K562 (cell line): ENCODE results near the gene SLC14A1. TPM values are rescaled to one million over a fixed set of nuclear protein-coding genes. Genes with fewer than 3 reads are reported as not detected.

Experiments
- ATAC-seq: fragments of 200-7000 bp; cut with Tn5 transposase; 3 replicates; pipeline ENCODE4 v1.9.1; 2020; ENCODE audit warnings: moderate library complexity
- BruUV-seq: library from RNA; stranded (reverse); fragments of 400-500 nt; replicated peaks from 2 replicates; lab custom pipeline; 2021; lab: Mats Ljungman, UMichigan
- CTCF ChIA-PET: fragments of 300-600 bp; formaldehyde crosslinking; extraction: SDS; loops from one replicate; lab custom pipeline; 2021; ENCODE audit warnings: low intra/inter-chr PET ratio; lab: Yijun Ruan, JAX
- POLR2A ChIA-PET: fragments of 300-600, 350-650 bp; sonication (Branson Sonifier 250); formaldehyde crosslinking; extraction: SDS; loops from one replicate; lab custom pipeline; 2021; ENCODE audit warnings: antibody characterized with exemption, inconsistent platforms; lab: Yijun Ruan, JAX
- DNase-seq, 4 experiments: peaks; one replicate each; pipeline versions ENCODE4 v3.0.0 to v3.0.0-alpha.2; 2011 to 2018; ENCODE audit warnings: low spot score in 3 of 4, mixed read lengths in 3 of 4; ENCODE audit errors: extremely low read depth in 1 of 4
- FAIRE-seq: peaks from 2 replicates; lab custom pipeline; 2011; peaks lifted over from hg19 to GRCh38; lab: Jason Lieb, UNC
- H2AFZ ChIP-seq: 2 replicates; pipeline ENCODE4 v1.6.0; 2011; ENCODE audit warnings: low read depth, low read length, control low read depth, inconsistent platforms
- H3K27ac ChIP-seq: fragments of 200-600 bp; 3 replicates; pipeline ENCODE4 v1.8.0; 2011; ENCODE audit warnings: low read depth, mild to moderate bottlenecking, control low read depth, inconsistent platforms, low read length, moderate library complexity, mixed read lengths; ENCODE audit errors: extremely low read depth
- H3K27me3 ChIP-seq, 2 experiments: fragments of 300-600 bp in 1 of 2; 2 replicates in 1 of 2; 3 replicates in 1 of 2; pipeline versions ENCODE4 v1.6.0 to v1.8.0; 2011; ENCODE audit warnings: inconsistent platforms in 2 of 2, low read length in 2 of 2, mild to moderate bottlenecking in 1 of 2, mixed read lengths in 1 of 2, moderate library complexity in 1 of 2; ENCODE audit not compliant: control insufficient read depth in 2 of 2, insufficient read depth in 2 of 2
- H3K36me3 ChIP-seq: fragments of 300-600 bp; 3 replicates; pipeline ENCODE4 v1.8.0; 2011; ENCODE audit warnings: mild to moderate bottlenecking, low read length, inconsistent platforms; ENCODE audit not compliant: control insufficient read depth, insufficient read depth
- H3K4me1 ChIP-seq, 2 experiments: fragments of 200-600 bp in 1 of 2; replicated peaks in 1 of 2; 2 replicates in 1 of 2; 3 replicates in 1 of 2; pipeline versions ENCODE4 v1.5.1 to v1.8.0; 2011; ENCODE audit warnings: inconsistent platforms in 2 of 2, low read length in 2 of 2, mild to moderate bottlenecking in 1 of 2, mixed read lengths in 1 of 2, moderate library complexity in 1 of 2; ENCODE audit not compliant: control insufficient read depth in 2 of 2, insufficient read depth in 2 of 2
- H3K4me2 ChIP-seq: 2 replicates; pipeline ENCODE4 v1.6.1; 2011; ENCODE audit warnings: low read length, control low read depth, inconsistent platforms, mixed read lengths; ENCODE audit not compliant: insufficient read depth
- H3K4me3 ChIP-seq: fragments of 200-600 bp; sonication (generic), shearing (Covaris generic); 2 replicates; pipeline ENCODE4 v1.5.1; 2016; ENCODE audit warnings: control low read depth, inconsistent platforms
- H3K79me2 ChIP-seq: fragments of 200-600 bp; 3 replicates; pipeline ENCODE4 v1.8.0; 2011; ENCODE audit warnings: low read length, inconsistent platforms; ENCODE audit not compliant: control insufficient read depth, insufficient read depth
- H3K9ac ChIP-seq, 2 experiments: 2 replicates each; pipeline versions ENCODE4 v1.6.0 to v1.6.1; 2011; ENCODE audit warnings: low read depth in 2 of 2, low read length in 2 of 2, control low read depth in 1 of 2, inconsistent platforms in 1 of 2, mild to moderate bottlenecking in 1 of 2, mixed read lengths in 1 of 2; ENCODE audit not compliant: insufficient read depth in 1 of 2
- H3K9me1 ChIP-seq: one replicate; pipeline ENCODE4 v1.6.0; 2011; ENCODE audit warnings: inconsistent platforms, mild to moderate bottlenecking, low read length, moderate library complexity; ENCODE audit not compliant: control insufficient read depth, insufficient read depth
- H3K9me3 ChIP-seq: replicated peaks from 2 replicates; pipeline ENCODE4 v1.5.1; 2011; ENCODE audit warnings: low read depth, low read length, inconsistent platforms; ENCODE audit not compliant: control insufficient read depth, insufficient read depth
- H4K20me1 ChIP-seq: replicated peaks from 2 replicates; pipeline ENCODE4 v1.6.1; 2011; ENCODE audit warnings: low read length, inconsistent platforms, mixed read lengths; ENCODE audit not compliant: control insufficient read depth, insufficient read depth
- BCOR ChIP-seq: fragments of 450-650 bp; IDR thresholded peaks from 2 replicates; pipeline ENCODE4 v1.6.1; 2016
- CC2D1A ChIP-seq: fragments of 450-650 bp; IDR thresholded peaks from 2 replicates; pipeline ENCODE4 v1.6.1; 2017; ENCODE audit warnings: mild to moderate bottlenecking
- CHD4 ChIP-seq: fragments of 200-600 bp; sonication (generic); IDR thresholded peaks from 3 replicates; pipeline ENCODE4 v1.6.1; 2012; ENCODE audit warnings: low read depth, mild to moderate bottlenecking, mixed read lengths, low read length, inconsistent platforms; ENCODE audit not compliant: insufficient read depth, insufficient replicate concordance, poor library complexity, severe bottlenecking
- DIDO1 ChIP-seq: fragments of 450-650 bp; IDR thresholded peaks from 2 replicates; pipeline ENCODE4 v1.6.1; 2016; ENCODE audit warnings: low read depth, missing biosample characterization, missing genetic modification characterization
- ERF ChIP-seq: fragments of 450-650 bp; formaldehyde crosslinking; IDR thresholded peaks from 2 replicates; pipeline ENCODE4 v1.4.0; 2020; ENCODE audit warnings: mild to moderate bottlenecking, mixed read lengths
- ETV1 ChIP-seq: fragments of 450-650 bp; conservative IDR thresholded peaks from 2 replicates; pipeline ENCODE4 v1.6.1; 2016; ENCODE audit warnings: missing genetic modification characterization, control low read depth, low read depth, missing compliant biosample characterization
- GMEB1 ChIP-seq: fragments of 250-450 bp; sonication (Bioruptor Pico); IDR thresholded peaks from 2 replicates; pipeline ENCODE4 v1.4.0; 2020; ENCODE audit warnings: mild to moderate bottlenecking
- KHSRP ChIP-seq: fragments of 450-650 bp; IDR thresholded peaks from 2 replicates; pipeline ENCODE4 v1.6.1; 2017
- LARP7 ChIP-seq: fragments of 450-650 bp; IDR thresholded peaks from 2 replicates; pipeline ENCODE4 v1.6.1; 2016
- MCM5 ChIP-seq: fragments of 450-650 bp; IDR thresholded peaks from 2 replicates; pipeline ENCODE4 v1.6.1; 2016; ENCODE audit warnings: low read depth
- PYGO2 ChIP-seq: fragments of 450-650 bp; IDR thresholded peaks from 2 replicates; pipeline ENCODE4 v1.6.1; 2016; ENCODE audit warnings: mild to moderate bottlenecking, missing genetic modification characterization, moderate library complexity, missing compliant biosample characterization
- RBFOX2 ChIP-seq: fragments of 200-400 bp; formaldehyde crosslinking; IDR thresholded peaks from 2 replicates; pipeline ENCODE4 v1.6.1; 2017; ENCODE audit warnings: low read depth, mild to moderate bottlenecking, low read length, moderate library complexity
- SAFB ChIP-seq: fragments of 200-400 bp; formaldehyde crosslinking; IDR thresholded peaks from 2 replicates; pipeline ENCODE4 v1.6.1; 2017; ENCODE audit warnings: low read depth, low read length, borderline replicate concordance
- ZKSCAN3 ChIP-seq: fragments of 250-450 bp; sonication (Bioruptor Pico); IDR thresholded peaks from 2 replicates; pipeline ENCODE4 v1.4.0; 2020
- WGBS: fragments of 100-300 bp; shearing (Covaris generic); methylation state at CpG from one replicate; pipeline ENCODE4 v1.1.6; 2016; ENCODE audit warnings: low coverage, mixed read lengths; ENCODE audit not compliant: insufficient coverage; ENCODE audit errors: missing lambda C conversion rate; 5-methylcytosine and 5-hydroxymethylcytosine counted together
- in situ Hi-C: fragments of 300-500 bp; cut with MboI; formaldehyde crosslinking; loops from 4 replicates; pipeline ENCODE4 v1.15.0; 2018; ENCODE audit warnings: inconsistent platforms, mixed read lengths
- intact Hi-C: fragments of 100-400 bp; cut with micrococcal nuclease; formaldehyde crosslinking; loops from 2 replicates; pipeline ENCODE4 v1.14.2; 2022
- polyA plus RNA-seq, 8 experiments: library from polyadenylated mRNA; depleted of rRNA in 4 of 8; stranded (reverse) in 5 of 8; unstranded in 3 of 8; fragments of >200 nt; fragmentation: Nextera tagmentation in 2 of 8; fragmentation: Illumina TruSeq in 1 of 8; extraction: Ambion mirVana in 2 of 8; extraction: Trizol in 1 of 8; gene quantifications; 2 replicates each; pipeline versions ENCODE4 v1.2.1 to v1.2.3, GENCODE V29; 2011 to 2014; ENCODE audit warnings: inconsistent platforms in 1 of 8, missing spikeins in 1 of 8
- total RNA-seq, 7 experiments: library from RNA; depleted of rRNA in 6 of 7; stranded (reverse); fragments of >200 nt in 6 of 7; fragmentation: Illumina TruSeq in 2 of 7; extraction: Trizol in 2 of 7; gene quantifications; 2 replicates each; pipeline versions ENCODE4 v1.2.1 to v1.2.3, GENCODE V29; 2011 to 2021; ENCODE audit warnings: low replicate concordance in 1 of 7
- TF ChIP-seq, protein P1 (sequence below): fragments of 450-650 bp; IDR thresholded peaks from 2 replicates; pipeline ENCODE4 v1.6.1; 2017; ENCODE audit warnings: antibody characterized with exemption, mild to moderate bottlenecking
- TF ChIP-seq, protein P2 (sequence below), 3 experiments: fragments of 200-800 bp in 1 of 3; sonication (Bioruptor generic) in 1 of 3; sonication (generic) in 1 of 3; formaldehyde crosslinking in 1 of 3; IDR thresholded peaks; 2 replicates each; pipeline versions ENCODE4 v1.6.1 to v1.8.0; 2016 to 2022; ENCODE audit warnings: mild to moderate bottlenecking in 2 of 3, missing compliant biosample characterization in 2 of 3, missing genetic modification characterization in 2 of 3, missing genetic modification reagents in 1 of 3

SLC14A1 gene
- total and polyA plus RNA-seq, 9 of the 15 experiments (the other 6 are each of a cell fraction or from before 2014, with no cell fraction given), result 0.14 to 0.40 (median 0.20) TPM; not detected in 6

DNA sequence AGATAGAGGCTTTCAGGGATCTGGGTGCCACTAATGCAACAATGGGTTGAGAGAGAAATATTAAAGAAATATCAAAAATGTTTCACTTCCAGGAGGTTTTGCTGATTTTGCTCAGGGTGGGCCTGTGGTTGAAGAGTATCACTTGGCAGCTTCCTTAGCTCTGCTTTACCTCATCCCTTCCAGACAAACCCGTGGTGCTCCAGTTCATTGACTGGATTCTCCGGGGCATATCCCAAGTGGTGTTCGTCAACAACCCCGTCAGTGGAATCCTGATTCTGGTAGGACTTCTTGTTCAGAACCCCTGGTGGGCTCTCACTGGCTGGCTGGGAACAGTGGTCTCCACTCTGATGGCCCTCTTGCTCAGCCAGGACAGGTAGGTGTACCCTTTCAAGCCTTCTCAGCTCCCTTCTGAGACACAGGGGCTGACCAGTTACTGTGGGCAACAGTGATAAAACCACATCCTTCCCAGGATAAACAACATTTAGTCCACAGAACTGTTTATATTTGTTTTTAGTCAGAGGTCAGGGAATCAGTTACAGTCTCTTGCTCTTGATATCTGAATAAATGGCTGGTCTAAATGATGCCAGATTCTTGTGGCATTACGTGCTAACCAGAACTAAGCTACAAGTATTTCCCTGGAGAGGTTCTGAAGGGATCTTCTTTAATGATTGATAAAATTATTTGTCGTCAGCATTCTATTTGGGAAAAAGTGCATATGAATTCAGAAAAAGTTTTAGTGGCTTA is 7.0 kb downstream of the SLC14A1 start:
- Histone ChIP-seq H3K27ac (no peak overlapping the region), H3K4me1 (no peaks in the 10 kb centered on the region), H3K9me3 (no peaks in the 10 kb centered on the region), H3K79me2 (no peaks in the 10 kb centered on the region), H3K36me3 (no peaks in the 10 kb centered on the region), H3K27me3 (peaks cover 0 to 13% of the 10 kb centered on the region in 2 experiments; a peak in 1 of 5 replicates), H4K20me1 (no peaks in the 10 kb centered on the region), H2AFZ (no peak overlapping the region), H3K4me2 (no peak overlapping the region), H3K9me1 (no peaks in the 10 kb centered on the region), H3K4me3 (no peak overlapping the region), H3K9ac (no peak overlapping the region)
- CTCF ChIA-PET, result no interaction called here
- POLR2A ChIA-PET, result interaction anchor here (0.9 to 1.3 kb wide), 2 partner anchors 12 kb away, joined by 3 to 6 read pairs; no protein-coding TSS in a partner anchor
- no TSS peak for BruUV-seq
- in situ Hi-C loops (no loop called here), intact Hi-C loops (no loop called here)
- FAIRE-seq, result no peak
- under 1% methylated on average over 6 of the region's 6 CpGs for WGBS
- DNase-seq, result no peak
- no peak for ATAC-seq
- TF ChIP-seq, protein P1, sequence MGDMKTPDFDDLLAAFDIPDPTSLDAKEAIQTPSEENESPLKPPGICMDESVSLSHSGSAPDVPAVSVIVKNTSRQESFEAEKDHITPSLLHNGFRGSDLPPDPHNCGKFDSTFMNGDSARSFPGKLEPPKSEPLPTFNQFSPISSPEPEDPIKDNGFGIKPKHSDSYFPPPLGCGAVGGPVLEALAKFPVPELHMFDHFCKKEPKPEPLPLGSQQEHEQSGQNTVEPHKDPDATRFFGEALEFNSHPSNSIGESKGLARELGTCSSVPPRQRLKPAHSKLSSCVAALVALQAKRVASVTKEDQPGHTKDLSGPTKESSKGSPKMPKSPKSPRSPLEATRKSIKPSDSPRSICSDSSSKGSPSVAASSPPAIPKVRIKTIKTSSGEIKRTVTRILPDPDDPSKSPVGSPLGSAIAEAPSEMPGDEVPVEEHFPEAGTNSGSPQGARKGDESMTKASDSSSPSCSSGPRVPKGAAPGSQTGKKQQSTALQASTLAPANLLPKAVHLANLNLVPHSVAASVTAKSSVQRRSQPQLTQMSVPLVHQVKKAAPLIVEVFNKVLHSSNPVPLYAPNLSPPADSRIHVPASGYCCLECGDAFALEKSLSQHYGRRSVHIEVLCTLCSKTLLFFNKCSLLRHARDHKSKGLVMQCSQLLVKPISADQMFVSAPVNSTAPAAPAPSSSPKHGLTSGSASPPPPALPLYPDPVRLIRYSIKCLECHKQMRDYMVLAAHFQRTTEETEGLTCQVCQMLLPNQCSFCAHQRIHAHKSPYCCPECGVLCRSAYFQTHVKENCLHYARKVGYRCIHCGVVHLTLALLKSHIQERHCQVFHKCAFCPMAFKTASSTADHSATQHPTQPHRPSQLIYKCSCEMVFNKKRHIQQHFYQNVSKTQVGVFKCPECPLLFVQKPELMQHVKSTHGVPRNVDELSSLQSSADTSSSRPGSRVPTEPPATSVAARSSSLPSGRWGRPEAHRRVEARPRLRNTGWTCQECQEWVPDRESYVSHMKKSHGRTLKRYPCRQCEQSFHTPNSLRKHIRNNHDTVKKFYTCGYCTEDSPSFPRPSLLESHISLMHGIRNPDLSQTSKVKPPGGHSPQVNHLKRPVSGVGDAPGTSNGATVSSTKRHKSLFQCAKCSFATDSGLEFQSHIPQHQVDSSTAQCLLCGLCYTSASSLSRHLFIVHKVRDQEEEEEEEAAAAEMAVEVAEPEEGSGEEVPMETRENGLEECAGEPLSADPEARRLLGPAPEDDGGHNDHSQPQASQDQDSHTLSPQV, result no peak
- TF ChIP-seq KHSRP, result no peak
- TF ChIP-seq CC2D1A, result no peak
- TF ChIP-seq ETV1, result no peak
- no peak for TF ChIP-seq ERF (CRISPR knock-in tag)
- no peak for TF ChIP-seq PYGO2 (tag)
- no peak for TF ChIP-seq CHD4
- TF ChIP-seq RBFOX2, result no peak
- no peak for TF ChIP-seq BCOR
- no peak for TF ChIP-seq DIDO1 (tag)
- TF ChIP-seq ZKSCAN3, result no peak
- no peak for TF ChIP-seq SAFB
- no peak for TF ChIP-seq MCM5
- no peak for TF ChIP-seq GMEB1 (CRISPR knock-in tag)
- TF ChIP-seq, protein P2, sequence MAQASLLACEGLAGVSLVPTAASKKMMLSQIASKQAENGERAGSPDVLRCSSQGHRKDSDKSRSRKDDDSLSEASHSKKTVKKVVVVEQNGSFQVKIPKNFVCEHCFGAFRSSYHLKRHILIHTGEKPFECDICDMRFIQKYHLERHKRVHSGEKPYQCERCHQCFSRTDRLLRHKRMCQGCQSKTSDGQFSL (CRISPR knock-in tag; IDR thresholded peaks at IDR 0.05), result no peak
- TF ChIP-seq, protein P2 (tag; IDR thresholded peaks at IDR 0.05), result no peak
- no peak for TF ChIP-seq LARP7
